GM19023 (cell line): ENCODE results near the gene PRAMEF18.
"Not testable (repeated sequence)": the region's sequence is repeated elsewhere in the genome, so short reads cannot be mapped to it uniquely, and the experiment has no call there.

Experiments used
- ATAC-seq: cut with Tn5 transposase; IDR thresholded peaks from one replicate; pipeline ENCODE4 v1.9.1; 2021; ENCODE audit warnings: mild to moderate bottlenecking, moderate library complexity; ENCODE audit not compliant: unreplicated experiment

The PRAMEF18 gene

GRCh38 chr1:13208712-13209111 is 17.2 kb downstream of the PRAMEF18 start:
- ATAC-seq, result not testable (repeated sequence)

- not testable (repeated sequence) for ATAC-seq
Observed at GRCh38 chr1:13201309-13201708, 24.6 kb downstream of the PRAMEF18 start, which contains the start of gene PRAMEF13. Gene PRAMEF13, minus strand, starts transcription at chr1:13201409. Its CDS starts 1,820 bp downstream, at chr1:13199589.
